Stimulated activated CD4-positive, alpha-beta T cell treated with anti-CD3 and anti-CD28 coated beads, Interleukin-1b, Interleukin-23, amount 100 ng/mL, for 24 hours (primary cell): ENCODE data around the gene ATG10.
"Not testable (repeated sequence)": the region's sequence is repeated elsewhere in the genome, so short reads cannot be mapped to it uniquely, and the experiment has no call there.

Experiments
- DNase-seq, 4 experiments: peaks; one replicate each; pipeline ENCODE4 v3.0.0-alpha.2; 2020; ENCODE audit warnings: low read depth in 4 of 4, low spot score in 1 of 4

ATG10 gene

DNA sequence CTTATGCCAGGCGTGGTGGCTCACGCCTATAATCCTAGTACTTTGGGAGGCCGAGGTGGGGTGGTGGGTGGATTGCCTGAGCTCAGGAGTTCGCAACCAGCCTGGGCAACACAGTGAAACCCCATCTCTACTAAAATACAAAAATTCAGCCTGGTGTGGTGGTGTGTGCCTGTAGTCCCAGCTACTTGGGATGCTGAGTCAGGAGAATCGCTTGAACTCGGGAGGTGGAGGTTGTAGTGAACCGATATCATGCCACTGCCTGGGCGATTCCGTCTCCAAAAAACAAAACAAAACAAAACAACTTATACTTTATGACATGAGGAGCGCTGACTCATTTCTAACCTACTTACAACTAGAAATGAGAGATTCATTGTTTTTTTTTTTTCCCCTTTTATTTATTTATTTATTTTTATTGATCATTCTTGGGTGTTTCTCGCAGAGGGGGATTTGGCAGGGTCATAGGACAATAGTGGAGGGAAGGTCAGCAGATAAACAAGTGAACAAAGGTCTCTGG lies 10.4 kb downstream of the ATG10 start:
- not testable (repeated sequence) for DNase-seq

DNA sequence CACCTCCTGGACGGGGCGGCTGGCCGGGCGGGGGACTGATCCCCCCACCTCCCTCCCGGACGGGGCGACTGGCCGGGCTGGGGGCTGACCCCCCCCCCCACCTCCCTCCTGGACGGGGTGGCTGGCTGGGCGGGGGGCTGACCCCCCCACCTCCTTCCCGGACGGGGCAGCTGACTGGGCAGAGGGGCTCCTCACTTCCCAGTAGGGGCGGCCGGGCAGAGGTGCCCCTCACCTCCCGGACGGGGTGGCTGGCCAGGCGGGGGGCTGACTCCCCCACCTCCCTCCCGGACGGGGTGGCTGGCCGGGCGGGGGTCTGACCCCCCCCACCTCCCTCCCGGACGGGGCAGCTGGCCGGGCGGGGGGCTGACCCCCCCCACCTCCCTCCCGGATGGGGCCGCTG lies 11.3 kb downstream of the ATG10 start:
- DNase-seq = not testable (repeated sequence)

DNA sequence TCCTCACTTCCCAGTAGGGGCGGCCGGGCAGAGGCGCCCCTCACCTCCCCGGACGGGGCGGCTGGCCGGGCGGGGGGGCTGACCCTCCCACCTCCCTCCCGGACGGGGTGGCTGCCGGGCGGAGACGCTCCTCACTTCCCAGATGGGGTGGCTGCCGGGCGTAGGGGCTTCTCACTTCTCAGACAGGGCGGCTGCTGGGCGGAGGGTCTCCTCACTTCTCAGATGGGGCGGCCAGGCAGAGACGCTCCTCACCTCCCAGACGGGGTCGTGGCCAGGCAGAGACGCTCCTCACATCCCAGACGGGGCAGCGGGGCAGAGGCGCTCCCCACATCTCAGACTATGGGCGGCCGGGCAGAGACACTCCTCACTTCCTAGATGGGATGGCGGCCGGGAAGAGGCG lies 11.7 kb downstream of the ATG10 start:
- DNase-seq = not testable (repeated sequence)

DNA sequence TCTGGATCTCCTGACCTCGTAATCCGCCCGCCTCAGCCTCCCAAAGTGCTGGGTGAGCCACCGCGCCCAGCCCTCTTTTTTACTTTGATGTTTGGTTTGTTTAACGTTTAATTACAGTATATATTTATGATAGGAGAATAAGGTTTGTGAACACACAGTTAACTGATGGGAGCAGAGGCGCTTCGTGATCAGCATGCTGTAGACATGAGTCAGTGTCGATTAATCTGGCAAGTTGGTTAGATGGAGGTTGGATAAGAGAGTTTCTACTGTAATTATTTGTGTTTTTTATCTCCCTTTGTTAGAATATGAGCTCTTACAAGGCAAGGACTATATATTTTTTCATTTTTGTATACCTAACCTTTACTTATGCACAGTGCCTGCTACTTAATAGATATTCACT lies 14.3 kb downstream of the ATG10 start:
- no peak for DNase-seq

DNA sequence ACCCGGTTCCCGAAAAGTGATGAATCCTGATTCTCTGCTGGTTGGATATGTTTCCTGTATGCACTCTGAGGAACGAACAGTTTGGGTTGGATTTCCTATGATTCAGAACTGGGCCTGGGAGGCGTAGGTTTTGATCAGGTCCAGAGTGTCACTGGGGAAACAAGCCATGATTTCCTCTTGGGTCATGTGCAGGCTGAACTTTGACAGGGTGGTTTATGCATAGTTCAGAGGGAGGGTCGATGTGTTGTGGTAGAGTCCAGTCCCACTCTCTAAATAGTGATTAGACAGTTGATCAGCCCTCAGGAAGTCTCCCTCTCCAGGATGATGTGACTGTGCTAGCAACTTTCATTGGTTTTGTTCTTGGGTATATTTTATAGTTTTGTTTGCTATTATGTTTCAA lies 17.4 kb downstream of the ATG10 start:
- no peak for DNase-seq

DNA sequence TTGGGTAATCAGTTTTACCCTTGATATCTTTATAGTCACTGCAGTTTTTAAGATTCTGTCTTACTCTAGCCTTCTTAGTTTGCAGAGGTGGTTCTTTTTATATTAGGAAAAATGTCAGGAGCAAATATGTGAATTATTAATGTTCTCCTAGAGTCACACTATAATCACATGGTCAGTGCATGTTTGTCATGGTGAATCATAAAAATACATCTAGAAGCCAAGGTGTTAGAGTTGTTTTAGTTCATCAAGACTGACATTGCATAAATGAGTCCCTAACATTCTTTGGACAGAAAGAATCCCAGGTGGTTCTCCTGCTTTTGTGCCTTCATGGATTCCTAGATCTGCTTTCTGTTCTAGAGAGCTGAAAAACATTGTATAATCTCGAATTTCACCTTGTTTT lies 22.9 kb downstream of the ATG10 start:
- no peak for DNase-seq

DNA sequence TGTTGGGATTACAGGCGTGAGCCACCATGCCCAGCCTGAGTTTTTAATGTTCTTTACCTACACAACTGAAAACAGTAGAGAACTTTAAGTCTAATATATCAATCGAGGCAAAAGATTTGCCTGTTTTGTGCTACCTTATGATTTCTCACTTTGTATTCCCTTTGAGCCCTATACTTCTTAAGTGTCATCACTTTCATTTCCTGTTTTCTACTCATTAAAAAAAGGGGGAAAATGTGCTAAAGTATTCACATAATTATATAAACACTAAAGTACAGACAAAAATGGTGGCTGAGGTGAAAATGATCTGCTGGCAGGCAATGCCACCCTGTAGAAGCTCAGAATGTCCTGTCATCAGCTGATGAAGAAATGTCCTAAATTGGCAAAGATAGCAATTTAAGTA lies 23.6 kb downstream of the ATG10 start:
- DNase-seq = no peak

DNA sequence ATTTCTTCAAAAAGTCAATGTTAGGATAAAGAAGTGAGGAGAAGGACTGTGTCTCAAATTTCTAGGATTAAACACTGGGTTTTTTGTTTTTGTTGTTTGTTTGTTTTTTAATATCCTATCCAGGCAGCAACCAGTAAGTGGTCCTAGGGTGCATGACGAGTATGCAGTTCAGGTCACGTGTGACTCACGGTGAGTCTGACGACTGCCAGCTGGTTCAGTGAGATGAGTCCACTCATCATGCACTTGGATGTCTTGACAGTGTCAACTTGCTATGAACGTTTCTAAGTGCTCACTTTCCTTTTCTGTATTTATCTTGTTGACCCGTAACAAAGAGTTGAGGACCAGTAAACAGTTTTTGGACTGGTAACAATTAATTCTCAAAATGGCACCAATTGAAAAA lies 32.7 kb downstream of the ATG10 start:
- DNase-seq = no peak

DNA sequence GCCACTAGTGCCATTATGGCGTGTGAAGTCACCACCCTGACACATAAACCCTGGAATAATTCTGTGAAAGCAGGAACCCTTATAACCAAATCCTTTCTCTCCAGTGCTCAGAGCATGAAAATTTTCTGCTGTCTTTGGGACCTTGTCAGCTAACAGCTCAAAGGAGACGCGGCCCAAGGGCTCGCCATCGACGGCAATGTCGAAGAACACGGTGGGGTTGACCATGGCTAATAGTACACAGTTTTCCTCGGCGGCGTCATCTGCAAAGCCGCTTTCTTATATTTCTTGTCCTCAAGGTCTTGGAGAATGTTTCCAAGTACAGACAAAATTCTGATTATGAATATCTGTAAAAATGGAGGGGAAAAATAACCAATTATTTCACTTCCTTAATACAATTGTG lies 38.0 kb downstream of the ATG10 start:
- DNase-seq = not testable (repeated sequence)

DNA sequence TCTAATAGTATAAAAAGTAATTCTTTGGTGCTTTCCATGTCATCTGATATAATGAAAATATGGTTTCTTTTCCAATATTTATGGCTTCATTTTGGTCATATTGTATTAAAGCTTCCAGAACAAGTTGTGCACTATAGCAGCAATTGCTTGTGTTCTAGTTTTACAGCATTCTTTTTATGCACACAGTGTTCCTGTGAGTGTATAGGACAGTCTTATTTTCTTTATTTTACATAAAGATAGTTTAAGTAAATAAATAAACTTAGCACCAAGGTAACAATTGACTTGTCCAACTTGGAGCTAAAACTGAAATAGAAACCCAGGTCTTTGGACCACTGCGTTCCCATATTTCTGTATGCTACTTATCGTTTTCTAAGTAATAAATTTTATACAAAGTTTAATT lies 38.9 kb downstream of the ATG10 start:
- no peak for DNase-seq

DNA sequence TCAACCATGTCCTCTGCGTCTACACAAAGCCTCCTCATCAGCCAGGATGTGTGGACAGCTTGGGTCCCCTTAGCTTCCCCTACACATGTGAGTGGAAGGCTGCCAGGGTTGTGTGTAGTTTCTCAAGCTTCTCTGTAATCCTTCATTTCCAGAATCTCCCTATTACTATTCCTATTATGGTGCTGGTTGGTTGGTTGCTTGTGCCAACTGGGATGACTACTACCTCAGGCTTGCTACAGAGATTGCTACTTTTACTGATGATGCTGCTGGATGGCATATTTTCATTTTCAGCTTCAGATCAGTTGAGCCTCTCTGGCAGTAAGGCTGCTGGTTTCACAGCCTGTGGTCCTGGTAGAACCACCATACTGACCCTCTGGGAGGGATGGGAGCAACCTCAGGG lies 39.9 kb downstream of the ATG10 start:
- no peak for DNase-seq

DNA sequence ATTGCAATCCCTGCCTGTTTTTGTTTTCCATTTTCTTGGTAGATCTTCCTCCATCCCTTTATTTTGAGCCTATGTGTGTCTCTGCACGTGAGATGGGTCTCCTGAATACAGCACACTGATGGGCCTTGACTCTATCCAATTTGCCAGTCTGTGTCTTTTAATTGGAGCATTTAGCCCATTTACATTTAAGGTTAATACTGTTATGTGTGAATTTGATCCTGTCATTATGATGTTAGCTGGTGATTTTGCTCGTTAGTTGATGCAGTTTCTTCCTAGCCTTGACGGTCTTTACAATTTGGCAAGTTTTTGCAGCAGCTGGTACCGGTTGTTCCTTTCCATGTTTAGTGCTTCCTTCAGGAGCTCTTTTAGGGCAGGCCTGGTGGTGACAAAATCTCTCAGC lies 42.8 kb downstream of the ATG10 start:
- DNase-seq = not testable (repeated sequence)

DNA sequence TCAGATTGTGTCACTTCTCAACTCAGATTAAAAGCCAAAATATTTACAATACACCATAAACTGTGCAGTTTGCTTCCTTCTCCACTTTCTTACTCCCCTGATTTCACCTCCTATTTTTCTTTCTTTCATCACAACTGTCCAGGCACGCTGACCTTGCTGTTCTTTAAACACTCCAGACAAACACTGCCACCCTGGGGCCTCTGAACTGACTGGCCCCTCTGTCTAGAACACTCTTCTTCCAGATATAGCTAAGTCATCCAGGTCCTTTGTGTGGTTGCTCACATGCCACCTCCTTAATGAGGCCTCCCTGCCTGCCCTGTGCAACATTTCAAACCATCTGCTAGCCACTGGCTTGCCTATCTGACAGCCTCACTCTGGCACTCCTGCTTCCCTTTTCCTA lies 46.6 kb downstream of the ATG10 start:
- DNase-seq = no peak

DNA sequence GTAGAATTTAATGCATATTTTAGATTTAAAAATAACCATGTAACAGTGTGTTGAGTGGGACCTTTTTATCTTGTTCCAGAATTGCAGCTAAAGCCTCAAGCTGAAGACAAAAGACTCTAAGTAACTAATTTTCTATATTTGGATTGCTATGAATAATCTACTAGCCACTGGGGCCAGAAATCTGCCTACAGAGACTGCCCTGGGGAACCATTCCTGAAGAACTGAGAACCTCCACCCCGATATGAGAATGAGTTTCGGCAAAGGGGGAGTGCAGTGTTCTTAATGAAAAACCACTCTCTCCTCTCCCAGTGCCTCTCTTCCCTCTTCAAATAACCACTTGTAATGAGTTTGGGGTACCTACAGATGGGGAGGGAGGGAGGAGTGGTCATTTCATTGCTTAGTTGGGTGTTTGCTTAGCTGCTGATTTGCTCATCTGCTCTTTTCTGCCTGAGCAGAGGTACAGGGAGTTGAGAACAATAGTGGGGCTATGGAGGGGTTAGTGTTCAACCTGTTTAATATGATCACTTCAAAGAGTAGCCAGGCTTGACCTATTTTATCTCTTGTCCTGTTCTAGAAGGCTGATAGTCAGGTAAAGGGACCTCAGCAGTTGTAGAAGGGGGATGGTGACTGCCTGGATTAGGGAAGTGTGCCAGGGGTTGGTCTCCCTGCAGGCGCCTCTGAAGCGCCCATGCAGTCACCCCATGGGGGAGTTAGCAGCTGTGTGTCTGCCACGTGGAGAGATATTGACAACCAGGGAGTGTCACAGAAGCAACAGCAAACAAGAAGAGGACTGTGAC lies 47.7 kb downstream of the ATG10 start:
- DNase-seq = no peak

DNA sequence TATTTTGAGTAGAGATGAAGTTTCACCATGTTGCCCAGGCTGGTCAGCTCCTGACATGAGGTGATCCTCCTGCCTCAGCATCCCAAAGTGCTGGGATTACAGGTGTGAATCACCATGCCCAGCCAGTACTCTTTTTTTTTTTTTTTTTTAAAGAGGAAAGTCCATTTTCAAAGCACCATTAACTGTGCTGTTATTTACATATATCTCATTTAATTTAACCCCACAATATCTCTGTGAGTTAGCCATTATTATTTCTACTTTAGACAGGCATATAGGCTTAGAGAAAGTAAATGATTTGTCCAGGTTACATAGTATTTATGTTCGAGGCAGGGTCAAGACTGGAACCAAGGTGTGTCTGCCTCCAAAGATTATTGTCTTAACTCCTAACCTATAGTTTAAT lies 50.7 kb downstream of the ATG10 start:
- DNase-seq = no peak

DNA sequence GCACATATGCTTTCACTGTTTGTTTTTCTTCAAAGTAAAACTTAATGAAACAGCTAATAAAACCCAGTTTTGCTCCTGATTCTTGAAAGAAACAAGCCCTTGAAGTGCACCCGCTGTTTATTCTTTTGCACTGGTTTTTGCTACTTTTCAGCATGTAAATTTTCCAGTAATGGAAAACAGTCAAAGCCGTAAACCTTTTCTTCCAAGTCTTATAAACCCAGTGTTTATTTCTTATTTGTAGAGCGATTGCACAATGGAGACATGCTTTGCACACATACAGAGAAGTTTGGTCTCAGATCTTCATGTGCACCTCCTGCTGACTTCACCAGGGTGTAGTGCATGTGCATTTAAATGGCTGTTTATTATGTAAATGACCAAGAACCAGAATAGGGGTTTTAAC lies 51.8 kb downstream of the ATG10 start:
- DNase-seq = no peak

DNA sequence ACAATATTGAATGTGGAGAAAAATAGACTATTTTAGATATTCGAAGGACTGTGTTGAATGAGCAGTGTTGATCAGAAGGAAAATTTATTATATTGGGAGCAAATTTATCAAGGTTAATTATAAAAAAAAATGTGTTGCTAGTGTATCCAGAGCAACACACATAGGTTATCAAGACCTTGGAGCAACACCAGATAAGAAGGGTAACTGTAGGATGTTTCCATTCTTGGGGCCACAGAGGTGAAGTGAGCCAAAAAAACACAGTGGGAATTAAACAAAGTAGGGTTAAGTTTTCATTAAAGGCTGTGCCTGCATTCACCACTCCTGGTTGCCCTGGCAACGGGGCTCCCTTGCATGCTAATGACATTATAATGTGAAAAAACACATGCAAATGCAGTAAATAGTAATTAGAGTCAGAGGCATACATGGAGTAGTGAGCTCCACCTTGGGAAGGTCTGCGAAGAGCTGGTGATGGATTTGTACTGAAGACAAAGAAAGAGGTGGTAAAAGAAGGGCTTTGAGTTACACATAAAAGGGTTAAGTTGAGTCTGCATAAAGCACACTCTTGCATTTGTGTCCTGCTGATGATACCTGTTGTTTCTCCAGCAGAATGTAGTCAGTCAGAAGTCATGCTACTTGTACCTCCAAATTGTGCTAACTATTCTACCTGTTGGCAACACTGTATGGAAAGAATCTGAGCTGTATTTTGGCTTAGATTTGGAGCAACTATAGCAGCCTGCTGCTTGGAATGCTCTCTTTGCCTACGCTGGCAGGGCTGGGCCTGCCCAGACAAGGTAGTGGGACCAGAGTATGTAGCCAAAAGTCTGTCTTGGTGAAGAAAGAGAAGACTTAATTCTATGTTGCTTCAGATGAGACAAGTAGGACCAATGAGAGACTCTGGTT lies 59.6 kb downstream of the ATG10 start:
- no peak for DNase-seq

DNA sequence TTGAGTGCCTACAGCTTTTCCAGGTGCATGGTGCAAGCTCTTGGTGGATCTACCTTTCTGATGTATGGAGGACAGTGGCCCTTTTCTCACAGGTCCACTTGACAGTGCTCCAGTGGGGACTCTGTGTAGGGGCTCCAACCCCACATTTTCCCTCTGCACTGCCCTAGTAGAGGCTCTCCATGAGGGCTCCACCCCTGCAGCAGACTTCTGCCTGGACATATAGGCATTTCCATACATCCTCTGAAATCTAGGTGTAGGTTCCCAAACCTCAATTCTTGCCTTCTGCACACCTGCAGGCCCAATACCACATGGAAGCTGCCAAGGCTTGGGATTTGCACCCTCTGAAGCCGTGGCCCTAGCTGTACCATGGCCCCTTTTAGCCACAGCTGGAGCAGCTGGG lies 71.1 kb downstream of the ATG10 start:
- DNase-seq = not testable (repeated sequence)

DNA sequence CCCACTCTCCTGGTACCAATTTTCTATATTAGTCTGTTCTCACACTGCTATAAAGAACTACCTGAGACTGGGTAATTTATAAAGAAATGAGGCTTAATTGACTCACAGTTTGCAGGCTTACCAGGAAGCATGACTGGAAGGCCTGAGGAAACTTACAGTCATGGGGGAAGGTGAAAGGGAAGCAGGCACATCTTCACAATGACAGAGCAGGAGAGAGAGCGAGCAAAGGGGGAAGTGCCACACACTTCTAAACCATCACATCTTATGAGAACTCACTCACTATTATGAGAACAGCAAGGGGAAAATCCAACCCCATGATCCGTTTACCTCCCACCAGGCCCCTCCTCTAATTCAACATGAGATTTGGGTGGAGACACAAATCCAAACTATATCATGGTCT lies 72.2 kb downstream of the ATG10 start:
- DNase-seq = no peak

DNA sequence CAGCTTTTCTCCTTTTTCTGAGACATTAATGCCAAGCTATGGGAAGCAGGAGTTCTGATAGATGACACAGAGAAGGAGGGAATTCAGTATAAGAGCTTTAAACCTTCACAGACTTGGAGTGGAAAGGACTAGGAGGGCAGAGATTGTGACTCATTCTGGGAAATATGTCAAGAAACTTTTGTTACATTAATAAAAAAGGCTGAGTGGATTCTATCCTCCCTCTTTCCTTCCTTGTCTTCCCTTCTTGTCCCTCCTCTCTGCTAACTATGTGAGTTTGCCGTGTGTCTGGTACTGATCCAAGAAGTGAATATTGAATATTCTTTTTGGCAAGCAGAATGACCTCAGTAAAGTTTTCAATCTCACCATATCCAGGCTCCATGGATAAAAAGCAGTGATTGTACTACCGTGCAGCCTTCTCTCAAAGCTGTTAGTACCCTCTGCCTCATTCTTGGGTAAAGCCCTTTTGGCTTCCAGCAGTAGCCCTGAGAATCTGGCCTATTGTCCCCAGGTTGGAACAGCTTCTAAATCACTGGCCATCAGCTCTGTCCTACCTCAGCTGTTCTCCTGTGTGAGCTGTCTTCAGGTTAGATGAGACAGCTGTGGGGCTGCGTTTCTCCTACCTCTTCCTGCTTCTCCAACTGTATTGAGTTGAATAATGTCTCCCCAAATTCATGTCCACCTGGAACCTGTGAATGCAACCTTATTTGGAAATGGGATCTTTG lies 73.9 kb downstream of the ATG10 start:
- DNase-seq = no peak

DNA sequence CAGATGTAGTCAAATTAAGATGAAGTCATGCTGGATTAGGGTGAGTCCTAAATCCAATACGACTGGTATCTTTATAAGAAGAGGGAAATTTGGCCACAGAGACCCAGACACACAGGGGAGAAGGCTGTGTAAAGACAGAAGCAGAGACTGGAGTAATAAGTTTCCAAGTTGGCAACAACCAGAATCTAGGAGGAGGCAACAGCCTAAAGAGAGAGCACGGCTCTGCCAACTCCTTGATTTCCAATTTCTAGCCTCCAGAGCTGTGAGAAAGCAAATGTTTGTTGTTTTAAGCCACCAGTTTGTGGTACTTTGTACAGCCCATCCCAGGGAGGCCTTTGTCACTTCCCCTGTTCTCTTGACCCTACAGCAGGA lies 74.4 kb downstream of the ATG10 start:
- no peak for DNase-seq

DNA sequence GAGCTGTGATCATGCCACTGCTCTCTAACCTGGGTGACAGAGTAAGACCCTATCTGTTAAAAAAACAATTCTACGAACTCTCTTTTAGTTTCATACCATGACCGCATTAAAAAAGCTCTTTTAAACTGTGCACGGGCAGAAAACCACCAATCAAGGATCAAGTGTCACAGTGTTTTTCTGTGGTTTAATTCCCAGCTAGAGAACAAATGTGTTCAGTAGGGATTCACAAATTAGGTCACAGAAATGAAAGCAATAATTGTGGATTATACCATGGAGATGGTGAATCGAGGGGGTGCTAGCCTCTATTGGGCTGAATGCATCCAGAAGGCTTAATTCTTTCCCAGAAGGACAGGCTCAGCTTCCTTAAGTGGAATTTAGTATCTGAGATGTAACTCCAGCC lies 79.1 kb downstream of the ATG10 start:
- no peak for DNase-seq
